HepG2 (cell line): ENCODE results near the gene RREB1. TPM values are rescaled to one million over a fixed set of nuclear protein-coding genes. Genes with fewer than 3 reads are reported as not detected.

Experiments used
- ATAD3A ChIP-seq: sonication (generic); formaldehyde crosslinking; IDR thresholded peaks from 2 replicates; pipeline ENCODE4 v1.4.0; 2020; ENCODE audit warnings: missing genetic modification reagents
- CENPX ChIP-seq: sonication (generic); formaldehyde crosslinking; IDR thresholded peaks from 2 replicates; pipeline ENCODE4 v1.9.0; 2021; ENCODE audit warnings: mild to moderate bottlenecking, missing genetic modification reagents, moderate library complexity
- FOSL2 ChIP-seq: sonication (generic); formaldehyde crosslinking; IDR thresholded peaks from 2 replicates; pipeline ENCODE4 v1.4.0; 2020; ENCODE audit warnings: missing genetic modification reagents
- FOXM1 ChIP-seq: sonication (generic); formaldehyde crosslinking; IDR thresholded peaks from 2 replicates; pipeline ENCODE4 v1.5.0; 2020; ENCODE audit warnings: missing genetic modification reagents
- KAT2B ChIP-seq: fragments of 150-350 bp; IDR thresholded peaks from 2 replicates; pipeline ENCODE4 v1.6.1; 2014; ENCODE audit warnings: low read depth, low read length, borderline replicate concordance
- MYPOP ChIP-seq: sonication (generic); formaldehyde crosslinking; IDR thresholded peaks from 2 replicates; pipeline ENCODE4 v1.8.1; 2023; ENCODE audit warnings: mild to moderate bottlenecking, moderate library complexity, missing genetic modification reagents
- NFKB2 ChIP-seq: sonication (generic); formaldehyde crosslinking; IDR thresholded peaks from 2 replicates; pipeline ENCODE4 v1.4.0; 2020; ENCODE audit warnings: missing genetic modification reagents, borderline replicate concordance
- SIN3B ChIP-seq: fragments of 150-350 bp; IDR thresholded peaks from 2 replicates; pipeline ENCODE4 v1.6.1; 2014; ENCODE audit warnings: low read length
- STAT5B ChIP-seq: sonication (generic); formaldehyde crosslinking; IDR thresholded peaks from 2 replicates; pipeline ENCODE4 v1.4.0; 2020; ENCODE audit warnings: missing genetic modification reagents
- TBX3 ChIP-seq: fragments of 450-650 bp; IDR thresholded peaks from 2 replicates; pipeline ENCODE4 v1.6.1; 2017; ENCODE audit warnings: antibody characterized with exemption, mild to moderate bottlenecking, inconsistent platforms, borderline replicate concordance
- TRIM24 ChIP-seq: sonication (generic); formaldehyde crosslinking; IDR thresholded peaks from 2 replicates; pipeline ENCODE4 v1.8.0; 2022; ENCODE audit warnings: mild to moderate bottlenecking, missing genetic modification reagents
- ZBTB42 ChIP-seq: sonication (generic); formaldehyde crosslinking; IDR thresholded peaks from 2 replicates; pipeline ENCODE4 v1.5.0; 2020; ENCODE audit warnings: mild to moderate bottlenecking, missing genetic modification reagents
- ZHX2 ChIP-seq, 2 experiments: sonication (generic) in 1 of 2; formaldehyde crosslinking in 1 of 2; IDR thresholded peaks; 2 replicates each; pipeline versions ENCODE4 v1.6.1 to v1.9.0; 2014 to 2022; ENCODE audit warnings: antibody characterized with exemption in 1 of 2, borderline replicate concordance in 1 of 2, inconsistent platforms in 1 of 2, low read depth in 1 of 2, missing genetic modification reagents in 1 of 2
- ZNF33B ChIP-seq: sonication (generic); formaldehyde crosslinking; IDR thresholded peaks from 2 replicates; pipeline ENCODE4 v1.5.1; 2020; ENCODE audit warnings: mild to moderate bottlenecking, missing genetic modification reagents
- ZNF512 ChIP-seq: sonication (generic); formaldehyde crosslinking; IDR thresholded peaks from 2 replicates; pipeline ENCODE4 v1.4.0; 2020; ENCODE audit warnings: mild to moderate bottlenecking, missing genetic modification reagents
- ZNF574 ChIP-seq: sonication (generic); formaldehyde crosslinking; IDR thresholded peaks from 2 replicates; pipeline ENCODE4 v1.4.0; 2020; ENCODE audit warnings: missing genetic modification reagents
- ZSCAN22 ChIP-seq: sonication (generic); formaldehyde crosslinking; IDR thresholded peaks from 2 replicates; pipeline ENCODE4 v1.4.0; 2020; ENCODE audit warnings: mild to moderate bottlenecking, missing genetic modification reagents
- polyA plus RNA-seq, 8 experiments: library from polyadenylated mRNA; depleted of rRNA in 3 of 8; stranded (reverse) in 7 of 8; unstranded in 1 of 8; fragments of >200 nt; fragmentation: Illumina TruSeq in 4 of 8; extraction: Trizol in 4 of 8; gene quantifications; 2 replicates each; pipeline versions ENCODE4 v1.2.1 to v1.2.3, GENCODE V29; 2011 to 2016; ENCODE audit warnings: low read depth in 4 of 8, missing spikeins in 1 of 8, mixed read lengths in 1 of 8; ENCODE audit not compliant: insufficient read depth in 1 of 8
- total RNA-seq, 5 experiments: library from RNA; depleted of rRNA; stranded (reverse); fragments of >200 nt; fragmentation: Illumina TruSeq; extraction: Trizol; gene quantifications; 2 replicates each; pipeline ENCODE4 v1.2.3, GENCODE V29; 2016; ENCODE audit warnings: low read depth in 1 of 5

RREB1 gene
- total and polyA plus RNA-seq, 2 of the 13 experiments (the other 11 are each of a cell fraction or from before 2014, with no cell fraction given) = 6.1 to 23.2 TPM

GRCh38 chr6:7270320-7271204 is 162.8 kb downstream of the RREB1 start (continued):
- TF ChIP-seq ZNF512 (CRISPR knock-in tag) (no peak), ZNF33B (CRISPR knock-in tag) (no peak), STAT5B (no peak), ZBTB42 (CRISPR knock-in tag) (0 out of 2 replicates have a peak, but pooled peaks have one; percentile 65), ZNF574 (CRISPR knock-in tag) (peak; percentile 82), KAT2B (no peak), FOXM1 (no peak), TBX3 (peak; percentile 54), TRIM24 (CRISPR knock-in tag) (no peak), FOSL2 (CRISPR knock-in tag) (peak; percentile 29), CENPX (CRISPR knock-in tag) (no peak), ATAD3A (CRISPR knock-in tag) (no peak), NFKB2 (CRISPR knock-in tag) (no peak), ZHX2 (IDR thresholded peaks at IDR 0.05; ENCODE audit: low read depth) (peak; percentile 41; the same call in 1 of the 2 replicates), ZHX2 (CRISPR knock-in tag; IDR thresholded peaks at IDR 0.05; ENCODE audit: borderline replicate concordance) (no peak), MYPOP (CRISPR knock-in tag) (no peak; the same call in 1 of the 2 replicates), SIN3B (no peak; the same call in 1 of the 2 replicates), ZSCAN22 (CRISPR knock-in tag) (no peak)
